Measurements from ENCODE around the gene ACOT13. TPM values are rescaled to one million over a fixed set of nuclear protein-coding genes. Genes with fewer than 3 reads are reported as not detected.
"Not testable (repeated sequence)": the region's sequence is repeated elsewhere in the genome, so short reads cannot be mapped to it uniquely, and the experiment has no call there.

Gene ACOT13
- polyA plus RNA-seq, 12 donors, result 10.1 to 23.8 (median 18.8) TPM; not detected in 1

DNA sequence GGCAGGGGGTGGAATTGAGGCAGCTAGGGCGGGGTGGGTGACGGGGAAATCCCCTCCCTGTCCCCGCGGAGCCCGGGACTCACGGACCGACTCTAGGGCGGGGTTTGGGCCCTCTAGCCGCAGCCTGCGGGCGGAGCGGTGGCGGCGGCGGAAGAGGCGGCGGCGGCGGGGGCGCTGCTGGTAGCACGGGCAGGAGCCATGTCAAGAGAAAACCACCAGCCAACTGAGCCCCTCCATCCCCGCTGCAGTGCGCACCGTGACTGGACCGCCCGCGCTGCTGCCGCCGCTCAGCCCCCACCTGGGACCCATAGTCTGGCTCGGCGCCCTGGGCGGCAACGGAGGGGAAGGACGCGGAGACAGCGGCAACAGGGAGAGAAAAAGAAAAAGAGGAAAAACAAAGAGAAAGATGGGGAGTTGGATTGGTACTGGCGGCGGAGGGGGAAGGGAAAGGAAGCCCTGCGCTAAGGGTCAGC, 53.3 kb downstream of the ACOT13 start:
- peak; percentile 46 for DNase-seq

DNA sequence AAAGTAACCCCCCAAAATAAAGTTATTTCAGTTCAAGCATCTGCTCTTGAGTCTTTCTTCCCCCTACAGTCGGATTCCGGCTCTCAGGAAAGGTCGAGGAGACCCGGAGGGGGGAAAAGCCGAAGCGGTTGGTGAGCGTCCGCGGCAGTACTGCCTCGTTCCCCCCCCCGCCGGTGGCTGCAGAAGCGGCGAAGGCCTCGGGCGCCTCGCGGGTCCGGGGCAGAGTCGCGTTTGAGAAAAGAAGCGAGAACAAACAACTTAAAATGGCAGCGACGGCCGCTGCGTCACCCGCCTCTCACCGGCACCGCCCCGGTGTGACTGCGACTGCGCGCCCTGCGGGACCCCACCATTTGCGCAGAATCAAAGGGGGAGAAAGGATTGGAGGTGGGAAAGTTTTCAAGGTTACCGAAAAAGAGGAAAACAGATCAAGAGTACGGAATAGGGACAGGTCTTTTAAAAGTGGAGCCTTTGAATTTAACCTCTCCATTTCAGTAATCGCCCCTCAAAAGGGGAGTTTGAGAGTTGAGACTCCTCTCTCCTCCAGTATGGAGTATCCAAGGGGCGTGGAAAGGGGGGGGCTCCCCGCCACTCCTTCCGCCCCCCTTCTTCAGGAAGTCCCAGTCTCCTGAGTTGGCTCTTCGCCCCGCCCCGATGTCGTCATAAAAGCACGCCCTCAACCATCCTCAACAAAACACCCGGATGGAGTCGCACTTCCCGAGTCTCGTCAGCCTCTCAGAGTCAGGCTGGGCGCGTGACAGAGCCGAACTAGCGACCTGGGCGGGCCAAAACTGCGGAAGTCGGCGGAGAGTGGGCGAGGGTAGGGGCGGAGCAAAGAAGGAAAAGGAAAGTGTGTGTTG, 54.0 kb downstream of the ACOT13 start:
- DNase-seq, result peak; percentile 100

DNA sequence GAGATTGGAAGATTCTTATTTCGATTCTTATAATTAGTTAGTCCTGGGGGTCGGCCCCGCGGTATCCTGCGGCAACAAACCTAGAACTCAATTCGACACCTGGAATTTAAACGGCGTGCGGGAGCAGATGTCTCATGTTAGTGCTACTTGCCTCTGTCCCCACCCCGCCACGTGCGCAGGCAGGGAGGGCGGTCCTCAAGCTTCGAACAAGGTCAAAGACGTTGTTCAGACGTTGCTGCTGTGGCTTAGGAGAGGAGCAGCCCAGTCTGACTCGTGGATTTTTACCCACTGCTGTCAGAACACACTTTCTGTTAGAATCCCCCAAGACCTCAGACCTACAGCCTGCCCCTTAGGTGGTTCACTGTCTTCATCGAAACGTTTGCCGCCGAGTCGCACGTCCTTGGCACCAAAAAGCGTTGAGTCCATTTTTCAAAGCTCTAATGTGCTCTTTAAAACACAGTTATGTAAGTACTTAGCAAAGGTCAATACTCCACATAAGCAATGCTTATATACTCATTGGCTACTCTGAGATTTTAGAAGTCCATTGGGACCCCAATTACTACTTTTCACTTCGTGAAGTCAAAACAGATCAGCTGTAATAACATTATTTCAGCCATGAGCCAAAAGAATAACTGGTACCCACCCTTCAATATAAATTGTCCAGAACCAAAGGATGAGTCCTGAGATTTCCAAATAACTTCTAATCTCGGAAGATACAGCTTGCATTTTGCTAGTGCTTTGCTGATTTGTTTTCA, 54.8 kb downstream of the ACOT13 start:
- no peak for DNase-seq

DNA sequence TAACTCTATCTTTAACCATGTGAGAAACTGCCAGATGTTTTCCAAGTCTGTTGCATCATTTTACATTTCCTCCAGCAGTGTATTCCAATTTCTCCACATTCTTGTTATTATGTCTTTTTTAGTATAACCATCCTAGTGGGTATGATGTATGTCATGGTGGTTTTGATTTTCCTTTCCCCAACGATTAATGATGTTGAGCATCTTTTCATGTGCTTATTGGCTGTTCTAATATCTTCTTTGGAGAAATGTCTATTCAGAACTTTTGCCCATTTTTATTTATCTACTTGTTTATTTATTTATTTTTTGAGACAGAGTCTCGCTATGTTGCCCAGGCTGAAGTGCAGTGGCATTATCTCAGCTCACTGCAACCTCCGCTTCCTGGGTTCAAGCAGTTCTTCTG, 56.4 kb downstream of the ACOT13 start:
- no peak for DNase-seq

DNA sequence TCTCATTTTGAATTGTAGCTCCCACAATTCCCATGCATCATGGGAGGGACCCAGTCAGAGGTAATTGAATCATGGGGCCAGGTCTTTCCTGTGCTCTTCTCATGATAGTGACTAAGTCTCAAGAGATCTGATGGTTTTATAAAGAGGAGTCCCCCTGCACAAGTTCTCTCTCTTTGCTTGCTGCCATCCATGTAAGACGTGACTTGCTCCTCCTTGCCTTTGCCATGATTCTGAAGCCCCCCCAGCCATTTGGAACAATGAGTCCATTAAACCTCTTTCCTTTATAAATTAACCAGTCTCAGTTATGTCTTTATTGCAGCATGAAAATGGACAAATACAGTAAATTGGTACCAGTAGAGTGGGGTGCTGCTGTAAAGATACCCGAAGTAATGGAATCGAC, 63.8 kb downstream of the ACOT13 start:
- DNase-seq, result not testable (repeated sequence)

DNA sequence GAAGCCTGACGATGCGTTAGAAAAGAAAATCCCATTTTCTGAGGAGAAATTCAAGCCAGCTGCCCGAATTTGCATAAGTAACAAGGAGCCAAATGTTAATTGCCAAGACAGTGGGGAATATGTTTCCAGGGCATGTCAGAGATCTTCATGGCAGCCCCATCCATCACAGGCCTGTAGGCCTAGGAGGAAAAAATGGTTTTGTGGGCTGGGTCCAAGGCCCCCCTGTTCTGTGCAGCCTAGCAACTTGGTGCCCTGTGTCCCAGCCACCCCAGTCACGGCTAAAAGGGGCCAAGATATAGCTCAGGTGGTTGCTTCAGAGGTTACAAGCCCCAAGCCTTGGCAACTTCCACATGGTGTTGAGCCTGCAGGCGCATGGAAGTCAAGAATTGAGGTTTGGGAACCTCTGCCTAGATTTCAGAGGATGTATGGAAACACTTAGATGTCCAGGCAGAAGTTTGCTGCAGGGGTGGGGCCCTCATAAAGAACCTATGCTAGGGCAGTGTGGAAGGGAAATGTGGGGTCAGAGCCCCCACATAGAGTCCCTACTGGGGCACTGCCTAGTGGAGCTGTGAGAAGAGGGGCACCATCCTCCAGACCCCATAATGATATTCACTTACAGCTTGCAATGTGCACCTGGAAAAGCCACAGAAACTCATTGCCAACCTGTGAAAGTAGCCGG, 64.7 kb downstream of the ACOT13 start:
- not testable (repeated sequence) for DNase-seq

DNA sequence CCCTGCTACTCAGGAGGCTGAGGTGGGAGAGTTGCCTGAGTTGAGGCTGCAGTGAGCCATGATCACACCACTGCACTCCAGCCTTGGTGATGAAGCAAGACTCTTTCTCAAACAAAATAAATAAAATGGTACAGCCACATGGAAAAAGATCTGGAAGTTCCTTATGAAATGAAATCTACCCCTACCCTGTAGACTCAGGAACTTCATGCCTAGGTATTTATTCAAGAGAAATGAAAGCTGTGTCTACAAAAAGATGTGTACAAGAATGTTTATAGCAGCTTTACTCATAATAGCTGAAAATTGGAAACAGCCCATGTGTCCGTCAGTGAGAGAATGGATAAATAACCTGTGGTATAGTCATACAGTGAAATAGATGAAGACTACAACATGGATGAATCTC, 67.3 kb downstream of the ACOT13 start:
- no peak for DNase-seq

DNA sequence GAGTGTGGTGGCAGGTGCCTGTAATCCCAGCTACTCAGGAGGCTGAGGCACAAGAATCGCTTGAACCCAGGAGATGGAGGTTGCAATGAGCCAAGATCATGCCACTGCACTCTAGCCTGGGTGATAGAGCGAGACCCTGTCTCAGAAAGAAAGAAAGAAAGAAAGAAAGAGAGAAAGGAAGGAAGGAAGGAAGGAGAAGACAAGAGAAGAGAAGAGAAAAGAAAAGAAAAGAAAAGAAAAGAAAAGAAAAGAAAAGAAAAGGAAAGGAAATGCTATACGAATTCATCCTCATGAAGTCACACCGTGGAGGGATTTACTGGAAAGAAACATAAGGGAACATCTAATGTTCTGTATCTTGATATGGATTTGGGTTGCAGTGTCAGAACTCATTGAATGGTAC, 67.8 kb downstream of the ACOT13 start:
- DNase-seq, result not testable (repeated sequence)

DNA sequence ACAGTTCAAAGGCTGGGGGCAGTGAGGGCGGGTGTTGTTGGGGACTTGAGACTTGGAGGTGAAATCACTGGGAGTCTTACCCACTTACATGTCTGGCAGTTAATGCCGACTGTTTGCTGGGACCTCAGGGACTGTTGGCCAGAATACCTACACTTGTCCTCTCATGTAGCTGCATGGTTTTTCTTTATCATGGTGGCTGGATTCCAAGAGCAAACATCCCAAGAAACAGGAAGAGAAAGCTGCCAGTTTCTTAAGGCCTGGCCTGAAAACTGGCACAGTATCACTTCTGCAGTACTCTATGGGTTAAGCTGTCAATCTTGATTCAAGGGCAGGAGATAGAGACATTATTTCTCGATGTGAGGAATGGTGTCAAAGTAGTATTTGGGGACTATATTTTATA, 71.9 kb downstream of the ACOT13 start:
- DNase-seq, result no peak

DNA sequence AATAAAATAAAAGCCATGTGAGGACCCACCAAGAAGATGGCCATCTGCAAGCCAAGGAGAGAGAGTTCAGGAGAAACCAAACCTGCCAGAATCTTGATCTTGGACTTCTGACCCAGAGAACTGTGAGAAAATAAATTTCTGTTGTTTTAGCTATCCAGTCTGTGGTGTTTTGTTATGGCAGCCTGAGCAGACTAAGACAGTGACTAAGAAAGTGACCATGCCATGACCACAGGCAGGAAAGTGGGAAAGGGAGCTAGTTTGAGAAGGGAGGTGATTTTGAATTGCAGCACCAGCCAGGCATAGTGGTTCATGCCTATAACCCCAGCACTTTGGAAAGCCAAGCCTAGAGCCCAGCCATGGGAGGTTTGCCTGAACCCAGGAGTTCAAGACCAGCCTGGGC, 74.0 kb downstream of the ACOT13 start:
- DNase-seq, result no peak

DNA sequence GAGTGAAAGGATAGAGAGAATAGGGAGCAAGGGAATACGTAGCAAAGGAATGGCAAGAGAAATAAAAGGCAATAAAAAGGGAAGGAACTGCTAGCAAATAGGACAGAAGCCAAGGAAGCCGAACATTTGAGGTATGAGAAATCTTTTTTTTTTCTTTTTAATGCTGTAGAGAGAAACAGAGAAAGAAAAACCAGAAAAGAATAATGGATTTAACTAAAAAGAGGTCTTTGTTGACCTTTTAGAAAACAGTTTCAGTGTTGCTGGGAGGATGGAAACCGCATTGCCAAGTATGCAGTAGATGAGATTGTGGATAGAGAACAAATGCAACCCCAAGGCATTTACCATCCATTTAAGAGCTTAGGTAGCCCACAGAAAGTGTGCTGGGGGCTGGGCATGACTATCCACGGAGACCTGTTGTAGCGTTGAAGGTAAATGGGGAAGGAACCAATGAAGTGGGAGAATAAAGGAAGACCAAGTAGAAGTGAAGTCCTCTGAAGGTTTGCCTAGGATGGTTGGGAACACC, 75.4 kb downstream of the ACOT13 start:
- no peak for DNase-seq

DNA sequence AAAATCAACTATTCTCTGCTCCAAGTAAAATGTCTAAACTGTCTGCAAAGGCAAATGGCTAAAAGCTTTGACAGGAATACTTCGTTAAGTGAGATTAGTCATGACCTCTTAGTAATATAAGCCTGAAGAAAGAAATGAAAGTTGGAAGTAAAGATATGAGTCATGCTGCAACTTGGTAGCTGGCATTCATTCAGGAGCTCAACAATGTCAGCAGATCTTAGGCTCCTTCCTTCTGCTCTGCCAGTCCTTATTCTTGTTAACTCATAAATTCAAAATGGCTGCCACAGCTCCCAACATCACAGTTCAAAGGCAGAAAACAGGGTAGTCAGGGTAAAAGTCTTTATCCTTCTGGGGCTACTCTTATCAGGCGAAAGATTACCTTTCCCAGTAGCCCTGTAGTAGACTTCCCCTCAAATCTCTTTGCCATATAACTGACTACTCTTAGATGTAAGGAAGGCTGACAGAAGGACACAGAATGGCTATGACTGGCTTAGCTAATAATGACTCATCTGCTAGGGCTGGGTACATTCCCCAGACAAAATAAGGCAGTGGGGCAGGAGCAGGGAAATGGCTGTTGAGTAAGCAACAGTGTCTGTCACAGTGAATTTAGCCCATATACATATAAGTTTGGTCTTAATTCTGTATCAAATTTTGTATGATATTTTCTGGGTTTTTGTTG, 76.5 kb downstream of the ACOT13 start:
- no peak for DNase-seq

DNA sequence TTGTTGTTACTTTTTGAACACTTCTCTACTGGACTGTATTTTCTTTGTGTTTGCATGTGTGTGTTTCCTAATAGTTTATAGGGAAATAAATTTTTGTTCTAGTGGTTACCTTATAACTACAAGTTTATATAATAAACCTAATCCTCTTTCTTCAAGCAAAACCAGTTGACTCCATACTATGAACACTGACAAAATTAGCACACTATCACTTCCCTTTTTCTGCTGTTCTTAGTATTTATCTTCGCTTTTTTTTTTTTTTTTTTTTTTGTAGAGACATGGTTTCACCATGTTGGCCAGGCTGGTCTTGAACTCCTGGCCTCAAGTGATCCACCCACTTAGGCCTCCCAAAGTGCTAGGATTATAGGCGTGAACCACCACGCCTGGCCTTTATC, 77.1 kb downstream of the ACOT13 start:
- no peak for DNase-seq

DNA sequence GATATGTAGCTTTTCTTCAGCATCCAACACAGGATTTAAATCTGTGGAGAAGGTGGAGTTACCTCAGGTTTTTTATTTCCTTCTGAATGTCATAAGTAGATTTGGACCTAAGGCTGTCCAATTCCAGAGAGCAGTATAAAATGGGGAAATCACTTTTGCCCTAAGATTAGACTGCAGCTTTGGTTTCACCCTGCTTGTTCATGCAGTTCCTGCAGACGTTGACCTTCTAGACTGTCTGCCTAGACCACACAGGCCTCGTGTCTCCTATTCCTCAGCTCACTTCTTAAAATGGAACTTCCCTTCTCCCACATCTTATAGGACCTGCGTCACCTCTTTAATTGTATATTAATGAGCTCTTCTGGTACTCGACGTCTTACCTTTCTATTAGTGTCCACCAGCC, 78.0 kb downstream of the ACOT13 start:
- no peak for DNase-seq

DNA sequence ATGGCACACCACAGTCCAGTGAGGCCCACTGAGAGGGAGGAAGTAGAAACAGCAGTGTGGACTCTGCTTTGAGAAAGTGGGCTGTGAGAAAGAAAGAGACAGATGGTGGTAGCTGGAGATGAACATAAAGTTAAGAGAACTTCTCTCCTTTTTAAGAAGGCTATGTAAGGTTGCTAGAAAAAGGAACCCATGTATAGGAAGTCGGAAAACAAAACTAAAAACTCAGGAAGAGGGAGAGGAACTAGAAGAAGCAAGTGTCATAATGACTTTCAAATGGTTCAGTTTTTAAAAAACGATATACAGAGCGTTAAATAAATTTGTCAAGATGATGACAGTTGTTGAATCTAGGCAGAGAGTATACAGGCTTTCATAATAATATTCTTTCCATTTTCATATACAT, 82.4 kb downstream of the ACOT13 start:
- DNase-seq, result no peak

DNA sequence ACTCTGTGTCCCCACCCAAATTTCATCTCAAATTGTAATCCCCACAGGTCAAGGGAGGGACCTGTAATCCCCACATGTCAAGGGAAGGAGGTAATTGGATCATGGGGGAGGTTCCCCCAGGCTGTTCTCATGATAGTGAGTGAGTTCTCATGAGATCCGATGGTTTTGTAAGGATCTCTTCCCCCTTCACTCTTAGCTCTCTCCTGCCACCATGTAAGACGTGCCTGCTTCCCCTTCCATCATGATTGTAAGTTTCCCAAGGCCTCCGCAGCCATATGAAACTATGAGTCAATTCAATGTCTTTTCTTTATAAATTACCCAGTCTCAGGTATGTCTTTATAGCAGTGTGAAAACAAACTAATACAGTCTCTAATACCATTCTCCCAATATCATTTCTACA, 84.0 kb downstream of the ACOT13 start:
- DNase-seq, result not testable (repeated sequence)

DNA sequence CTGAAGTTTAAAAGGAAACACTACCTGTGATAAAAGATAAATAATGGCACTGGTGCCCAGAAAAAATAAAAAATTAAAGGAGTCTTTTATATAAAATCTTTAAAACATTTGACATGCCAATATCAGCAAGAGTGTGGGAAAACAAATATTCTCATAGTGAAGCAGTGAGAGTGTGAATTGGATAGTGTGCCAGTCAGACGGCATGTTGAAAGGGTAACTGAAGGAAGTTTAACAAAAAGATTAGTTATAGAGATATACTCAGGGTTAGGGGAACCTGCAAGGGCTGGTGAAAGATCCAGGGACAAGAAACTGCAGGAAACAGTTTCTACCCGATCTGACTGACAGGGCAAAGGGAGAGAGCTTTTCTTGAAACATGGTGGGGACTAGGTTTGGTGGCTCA, 85.6 kb downstream of the ACOT13 start:
- DNase-seq, result no peak

DNA sequence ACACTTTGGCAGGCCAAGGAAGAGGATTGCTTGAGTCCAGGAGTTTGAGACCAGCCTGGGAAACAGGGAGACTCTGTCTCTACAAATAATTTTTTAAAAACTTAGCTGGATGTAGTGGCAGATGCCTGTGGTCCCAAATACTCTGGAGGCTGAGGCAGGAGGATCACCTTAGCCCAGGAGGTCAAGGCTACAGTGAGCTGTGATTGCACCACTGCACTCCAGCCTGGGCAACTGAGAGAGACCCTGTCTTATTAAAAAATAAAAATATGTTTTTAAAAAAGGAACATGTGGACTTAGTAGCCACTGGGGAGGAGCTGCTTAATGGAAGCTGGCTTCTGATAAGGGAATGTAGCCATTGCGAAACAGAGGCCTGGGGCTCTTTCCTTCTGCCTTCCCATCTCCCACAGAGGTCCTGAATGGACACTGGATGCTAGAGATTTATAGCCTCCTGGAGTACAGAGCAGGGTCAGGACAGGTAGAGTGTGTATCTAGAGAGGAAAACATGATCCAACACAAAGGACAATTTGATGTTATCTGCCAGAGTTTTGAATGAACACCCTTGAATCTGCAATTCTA, 86.1 kb downstream of the ACOT13 start:
- no peak for DNase-seq

DNA sequence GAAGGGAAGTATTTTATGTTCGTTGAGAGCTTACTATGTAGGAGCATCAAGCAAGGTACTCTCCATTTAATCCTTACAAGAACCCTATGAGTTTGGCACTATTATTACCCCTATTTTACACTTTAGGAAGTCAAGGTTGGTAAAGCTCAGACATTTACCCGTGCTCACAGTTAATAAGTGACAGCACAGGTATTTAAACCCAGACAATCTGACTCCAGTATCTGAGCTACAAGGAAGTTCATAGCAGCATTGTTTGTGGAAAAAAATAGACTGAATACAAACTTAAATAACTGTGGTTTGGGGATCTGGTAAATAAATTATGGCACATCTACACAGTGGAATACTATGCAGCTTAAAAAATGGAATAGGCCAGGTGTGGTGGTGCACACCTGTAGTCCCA, 86.7 kb downstream of the ACOT13 start:
- no peak for DNase-seq

DNA sequence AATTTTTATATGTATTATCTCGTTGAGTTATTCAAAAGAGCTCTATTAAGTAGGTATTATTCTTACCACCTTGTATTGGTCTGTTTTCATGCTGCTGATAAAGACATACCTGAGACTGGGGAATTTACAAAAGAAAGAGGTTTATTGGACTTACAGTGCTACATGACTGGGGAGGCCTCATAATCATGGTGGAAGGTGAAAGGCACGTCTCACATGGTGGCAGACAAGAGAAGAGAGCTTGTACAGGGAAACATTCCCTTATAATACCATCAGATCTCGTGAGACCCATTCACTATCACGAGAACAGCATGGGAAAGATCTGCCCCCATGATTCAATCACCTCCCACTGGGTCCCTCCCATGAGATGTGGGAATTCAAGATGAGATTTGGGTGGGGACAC, 87.5 kb downstream of the ACOT13 start:
- DNase-seq, result not testable (repeated sequence)
